Kidney tubule cell (primary cell): ENCODE data around the gene SP1.
"Not testable (repeated sequence)": the region's sequence is repeated elsewhere in the genome, so short reads cannot be mapped to it uniquely, and the experiment has no call there.

ENCODE experiments used
- DNase-seq: peaks from one replicate; pipeline ENCODE4 v3.0.0-alpha.2; 2018; ENCODE audit warnings: low spot score

SP1 gene

GRCh38 chr12:53361638-53362037 lies 18.3 kb upstream of the SP1 start:
- not testable (repeated sequence) for DNase-seq

DNA sequence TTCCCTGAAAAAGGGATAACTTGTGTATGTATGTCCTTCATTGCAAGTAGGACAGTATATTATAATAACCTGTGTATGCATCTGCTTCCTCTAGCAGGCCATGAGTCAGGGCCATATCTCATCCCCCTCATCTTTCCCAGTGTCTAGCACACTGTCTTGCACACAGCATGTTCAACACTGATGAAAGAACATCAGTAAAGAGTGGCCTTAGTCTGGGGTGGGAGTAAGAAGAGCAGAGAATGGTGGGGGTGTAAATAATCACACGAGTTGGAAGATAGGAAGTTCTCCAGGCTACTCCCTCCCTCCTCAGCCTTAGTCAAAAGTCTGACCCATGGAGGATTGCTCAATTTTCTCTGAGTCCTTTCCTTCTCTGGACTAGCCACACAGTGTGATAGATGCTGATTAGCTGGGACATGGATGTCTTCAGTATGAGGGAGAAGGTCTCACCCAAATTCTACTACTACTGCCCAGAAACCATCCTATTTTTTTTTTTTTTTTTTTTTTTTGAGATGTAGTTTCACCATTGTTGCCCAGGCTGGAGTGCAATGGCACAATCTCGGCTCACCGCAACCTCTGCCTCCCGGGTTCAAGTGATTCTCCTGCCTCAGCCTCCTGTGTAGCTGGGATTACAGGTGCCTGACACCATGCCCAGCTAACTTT lies 14.6 kb upstream of the SP1 start:
- DNase-seq = no peak

DNA sequence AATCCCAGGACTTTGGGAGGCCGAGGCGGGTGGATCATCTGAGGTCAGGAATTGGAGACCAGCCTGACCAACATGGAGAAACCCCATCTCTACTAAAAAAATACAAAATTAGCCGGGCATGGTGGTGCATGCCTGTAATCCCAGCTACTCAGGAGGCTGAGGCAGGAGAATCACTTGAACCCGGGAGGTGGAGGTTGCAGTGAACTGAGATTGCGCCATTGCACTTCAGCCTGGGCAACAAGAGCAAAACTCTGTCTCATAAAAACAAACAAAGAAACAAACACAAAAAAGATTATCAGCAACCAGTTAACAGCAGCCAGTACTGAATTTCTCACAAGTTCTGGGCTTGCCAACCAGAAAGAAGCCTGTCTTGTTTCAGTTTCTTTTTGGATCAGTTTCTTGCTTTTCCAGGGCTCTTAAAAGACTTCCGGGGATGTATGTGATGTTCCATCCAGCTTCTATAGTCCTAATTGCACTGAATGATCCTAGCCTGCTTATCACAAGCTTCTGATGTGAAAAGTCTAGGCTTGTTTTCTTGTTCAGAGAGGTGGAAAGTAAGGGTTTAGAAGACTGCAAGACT lies 6.3 kb upstream of the SP1 start:
- DNase-seq = not testable (repeated sequence)

DNA sequence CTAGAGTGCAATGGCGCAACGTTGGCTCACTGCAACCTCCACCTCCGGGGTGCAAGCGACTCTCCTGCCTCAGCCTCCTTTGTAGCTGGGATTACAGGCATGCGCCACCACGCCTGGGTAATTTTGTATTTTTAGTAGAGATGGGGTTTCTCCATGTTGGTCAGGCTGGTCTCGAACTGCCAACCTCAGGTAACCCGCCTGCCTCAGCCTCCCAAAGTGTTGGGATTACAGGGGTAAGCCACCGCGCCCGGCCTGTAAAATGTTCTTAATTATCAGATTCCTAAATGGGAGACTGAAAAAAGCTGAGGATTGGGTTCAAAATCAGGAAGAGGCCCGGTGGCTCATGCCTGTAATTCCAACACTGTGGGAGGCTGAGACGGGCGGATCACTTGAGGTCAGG lies 5.7 kb upstream of the SP1 start:
- not testable (repeated sequence) for DNase-seq

DNA sequence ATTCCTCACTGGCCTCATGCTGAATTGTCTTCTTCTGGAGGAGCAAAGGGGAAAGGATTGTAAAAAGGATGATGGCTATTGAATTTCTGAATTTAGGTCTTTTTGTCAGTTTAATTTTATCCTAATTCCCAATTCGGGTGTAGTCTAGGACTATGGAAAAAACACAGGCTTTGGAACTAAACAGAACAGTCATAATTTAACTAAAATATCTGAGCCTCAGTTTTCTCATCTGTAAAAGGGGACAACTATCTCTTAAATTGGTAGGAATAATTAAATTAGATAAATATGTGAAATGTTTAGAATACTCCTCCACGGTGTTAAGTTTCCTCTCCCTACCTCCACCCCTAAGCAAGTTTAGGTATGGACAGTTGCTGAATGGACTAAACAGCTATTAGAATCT lies 3.2 kb upstream of the SP1 start:
- DNase-seq = no peak

- DNase-seq = no peak
Observed at GRCh38 chr12:53378222-53378621, 1.8 kb upstream of the SP1 start.

DNA sequence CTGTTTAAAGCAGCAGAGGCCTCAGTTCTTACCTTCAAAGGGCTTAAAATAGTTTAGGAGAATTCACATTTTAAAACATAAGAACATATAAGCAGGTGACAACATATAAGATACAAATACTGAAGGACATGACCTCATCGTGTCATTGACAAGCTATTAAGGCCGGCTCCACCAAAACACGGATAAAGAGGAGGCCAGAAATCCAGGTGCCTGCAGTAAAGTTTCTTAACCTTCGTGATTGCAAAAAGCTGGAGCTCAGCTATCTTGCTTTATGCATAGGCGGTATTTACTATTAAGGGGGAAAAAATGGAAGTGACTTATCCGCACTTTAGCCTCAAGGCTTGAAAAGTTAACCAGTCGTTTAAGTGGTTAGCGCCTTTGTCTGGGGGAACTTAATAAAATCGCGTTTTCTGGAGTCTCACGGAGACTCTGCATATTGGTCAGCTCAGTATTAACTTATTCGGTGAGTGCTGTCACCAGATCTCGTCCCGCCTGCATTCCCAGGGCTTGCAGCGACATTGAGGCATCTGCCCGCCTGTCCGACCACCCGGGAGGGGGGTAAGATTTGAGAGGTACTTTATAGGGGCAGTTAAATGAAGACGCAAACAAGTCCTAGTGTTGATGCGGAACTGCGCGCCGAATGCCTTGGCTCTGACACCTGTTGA lies 1.1 kb upstream of the SP1 start:
- peak; percentile 23 for DNase-seq

GRCh38 chr12:53379389-53380103 lies 430 bp upstream of the SP1 start:
- peak; percentile 100 for DNase-seq

GRCh38 chr12:53380794-53381730 lies 1.1 kb downstream of the SP1 start:
- peak; percentile 61 for DNase-seq

DNA sequence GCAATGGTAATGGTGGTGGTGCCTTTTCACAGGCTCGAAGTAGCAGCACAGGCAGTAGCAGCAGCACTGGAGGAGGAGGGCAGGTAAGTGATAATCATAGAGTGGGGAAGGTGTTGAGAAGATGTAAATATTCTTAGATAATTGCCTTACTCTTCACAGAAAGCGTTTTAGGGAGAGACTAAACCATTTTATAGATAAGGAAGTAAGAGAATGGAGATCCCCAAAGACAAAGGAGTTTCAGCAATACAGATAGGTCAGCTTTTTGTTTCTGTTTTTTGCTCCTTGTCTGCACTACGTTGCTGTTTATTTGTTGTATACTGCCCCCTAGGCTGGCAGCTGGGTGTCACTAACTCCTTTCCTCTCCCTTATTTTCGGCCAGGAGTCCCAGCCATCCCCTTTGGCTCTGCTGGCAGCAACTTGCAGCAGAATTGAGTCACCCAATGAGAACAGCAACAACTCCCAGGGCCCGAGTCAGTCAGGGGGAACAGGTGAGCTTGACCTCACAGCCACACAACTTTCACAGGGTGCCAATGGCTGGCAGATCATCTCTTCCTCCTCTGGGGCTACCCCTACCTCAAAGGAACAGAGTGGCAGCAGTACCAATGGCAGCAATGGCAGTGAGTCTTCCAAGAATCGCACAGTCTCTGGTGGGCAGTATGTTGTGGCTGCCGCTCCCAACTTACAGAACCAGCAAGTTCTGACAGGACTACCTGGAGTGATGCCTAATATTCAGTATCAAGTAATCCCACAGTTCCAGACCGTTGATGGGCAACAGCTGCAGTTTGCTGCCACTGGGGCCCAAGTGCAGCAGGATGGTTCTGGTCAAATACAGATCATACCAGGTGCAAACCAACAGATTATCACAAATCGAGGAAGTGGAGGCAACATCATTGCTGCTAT lies 2.0 kb downstream of the SP1 start:
- DNase-seq = peak; percentile 97

DNA sequence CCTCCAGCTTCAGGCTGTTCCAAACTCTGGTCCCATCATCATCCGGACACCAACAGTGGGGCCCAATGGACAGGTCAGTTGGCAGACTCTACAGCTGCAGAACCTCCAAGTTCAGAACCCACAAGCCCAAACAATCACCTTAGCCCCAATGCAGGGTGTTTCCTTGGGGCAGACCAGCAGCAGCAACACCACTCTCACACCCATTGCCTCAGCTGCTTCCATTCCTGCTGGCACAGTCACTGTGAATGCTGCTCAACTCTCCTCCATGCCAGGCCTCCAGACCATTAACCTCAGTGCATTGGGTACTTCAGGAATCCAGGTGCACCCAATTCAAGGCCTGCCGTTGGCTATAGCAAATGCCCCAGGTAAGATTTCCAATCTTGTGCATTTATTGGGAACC lies 3.3 kb downstream of the SP1 start:
- DNase-seq = peak; percentile 32

DNA sequence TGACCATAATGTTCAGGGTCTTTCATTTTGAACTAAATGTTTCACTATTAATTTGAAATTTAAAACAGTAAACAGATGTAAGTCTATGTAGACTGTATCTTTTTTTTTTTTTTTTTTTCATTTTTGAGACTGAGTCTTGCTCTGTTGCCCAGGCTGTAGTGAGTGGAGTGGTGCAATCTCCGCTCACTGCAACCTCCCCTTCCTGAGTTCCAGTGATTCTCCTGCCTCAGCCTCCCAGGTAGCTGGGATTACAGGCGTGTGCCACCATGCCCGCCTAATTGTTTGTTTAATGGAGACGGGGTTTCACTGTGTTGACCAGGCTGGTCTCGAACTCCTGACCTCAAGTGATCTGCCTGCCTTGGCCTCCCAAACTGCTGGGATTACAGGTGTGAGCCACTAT lies 6.4 kb downstream of the SP1 start:
- DNase-seq = not testable (repeated sequence)

DNA sequence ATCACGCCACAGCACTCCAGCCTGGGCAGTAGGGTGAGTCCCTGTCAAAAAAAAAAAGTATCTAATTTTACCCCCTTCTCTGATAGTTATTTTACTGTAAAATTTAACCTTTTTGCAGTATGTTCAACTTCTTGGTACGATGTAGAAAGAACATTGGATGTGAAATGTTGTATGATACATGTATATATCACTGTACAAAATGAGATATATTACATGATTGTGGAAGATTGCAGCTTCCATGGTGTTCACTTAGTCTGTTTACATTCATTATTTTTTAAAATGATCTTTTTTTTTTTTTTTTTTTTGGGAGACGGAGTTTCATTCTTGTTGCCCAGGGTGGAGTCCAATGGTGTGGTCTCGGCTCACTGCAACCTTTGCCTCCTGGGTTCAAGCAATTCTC lies 9.0 kb downstream of the SP1 start:
- DNase-seq = no peak

DNA sequence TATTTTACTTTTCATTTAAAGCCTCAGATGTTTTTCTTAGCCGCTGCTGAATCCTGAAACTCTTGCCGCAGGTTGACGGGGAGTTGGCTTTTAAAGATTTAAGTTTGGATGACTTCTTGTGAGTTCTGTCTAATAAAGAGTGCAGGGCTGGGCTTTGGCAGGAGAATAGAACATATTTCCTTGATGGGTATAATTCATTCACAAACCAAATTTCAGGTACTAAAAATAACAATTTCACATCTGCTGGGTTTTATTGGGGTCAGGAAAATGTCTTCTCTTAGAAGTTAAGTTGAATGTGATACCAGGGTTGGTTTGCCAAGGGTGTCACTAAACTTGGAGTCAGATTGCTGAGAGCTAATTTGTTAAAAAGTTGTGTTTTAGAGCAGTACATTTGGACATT lies 9.7 kb downstream of the SP1 start:
- no peak for DNase-seq

DNA sequence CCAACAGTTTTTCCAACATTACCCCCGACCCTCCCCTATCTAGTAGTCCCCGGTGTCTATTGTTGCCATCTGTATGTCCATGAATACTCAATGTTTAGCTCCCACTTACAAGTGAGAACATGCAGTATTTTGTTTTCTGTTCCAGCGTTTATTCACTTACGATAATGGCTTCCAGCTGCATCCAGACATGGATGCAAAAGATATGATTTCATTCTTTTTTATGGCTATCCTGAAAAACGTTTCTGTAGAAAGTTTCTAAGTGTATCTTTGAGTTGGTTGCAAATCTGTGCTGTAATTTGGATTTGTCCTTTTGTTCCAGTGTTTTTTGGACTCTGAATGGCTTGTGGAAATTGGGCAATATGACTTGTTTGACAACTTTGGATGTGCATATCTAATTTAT lies 11.7 kb downstream of the SP1 start:
- no peak for DNase-seq

GRCh38 chr12:53399896-53400295 lies 19.9 kb downstream of the SP1 start:
- no peak for DNase-seq

GRCh38 chr12:53402351-53402750 lies 22.4 kb downstream of the SP1 start:
- not testable (repeated sequence) for DNase-seq

GRCh38 chr12:53402871-53403270 lies 22.9 kb downstream of the SP1 start:
- peak; percentile 46 for DNase-seq

GRCh38 chr12:53410951-53411350 lies 31.0 kb downstream of the SP1 start:
- no peak for DNase-seq

DNA sequence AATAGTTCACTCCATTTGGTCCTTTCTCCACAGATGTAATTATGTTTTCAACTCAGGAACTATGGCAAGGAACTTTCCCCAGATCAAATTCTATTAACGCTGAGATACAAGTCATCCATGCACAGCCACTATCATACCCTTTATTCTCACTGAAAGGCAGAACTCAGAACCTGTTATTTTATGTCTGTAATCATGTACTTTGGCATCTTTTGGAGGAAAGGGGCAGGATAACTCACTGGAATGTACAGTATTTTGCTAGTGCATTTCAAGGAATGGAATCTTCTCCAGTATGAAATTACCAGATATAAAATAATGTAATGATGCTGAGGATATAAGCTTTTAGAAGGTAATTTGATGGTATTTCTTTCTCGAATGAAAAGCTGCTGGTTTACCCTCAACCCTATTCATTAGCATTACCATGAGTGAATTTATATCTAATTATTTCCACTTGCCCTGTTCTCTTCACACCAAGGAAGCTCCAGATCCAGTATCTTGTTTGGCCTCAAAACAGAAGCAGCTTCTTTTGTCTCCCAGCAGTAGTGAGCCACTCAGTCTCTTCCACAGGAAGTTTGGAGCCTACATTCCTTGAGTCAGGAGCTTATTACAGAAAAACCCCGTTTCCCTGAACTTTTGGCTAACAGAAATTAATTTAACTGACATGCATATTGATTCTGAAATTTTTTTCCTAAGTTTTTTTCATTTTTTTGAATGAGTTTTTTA lies 33.7 kb downstream of the SP1 start:
- no peak for DNase-seq
